DLD1 (cell line): Measurements from ENCODE around the gene MOV10.

Source experiments
- in situ Hi-C: cut with HindIII; loops from 2 replicates; pipeline ENCODE4 v1.10.0; 2017; ENCODE audit warnings: low sequenced_read_pairs

MOV10 gene

GRCh38 chr1:112698366-112699310 is 24.2 kb downstream of the MOV10 start:
- in situ Hi-C loops = no loop called here

- in situ Hi-C loops = no loop called here
These were observed 25.1 kb downstream of the MOV10 start for GRCh38 chr1:112699425-112700144.

- in situ Hi-C loops = no loop called here
These were observed 26.1 kb downstream of the MOV10 start for GRCh38 chr1:112700290-112701226.

GRCh38 chr1:112701227-112702066 is 27.0 kb downstream of the MOV10 start:
- in situ Hi-C loops = no loop called here

GRCh38 chr1:112702067-112702395 is 27.6 kb downstream of the MOV10 start:
- in situ Hi-C loops = no loop called here

- in situ Hi-C loops = no loop called here
These were observed 28.2 kb downstream of the MOV10 start for GRCh38 chr1:112702420-112703261.

- in situ Hi-C loops = no loop called here
These were observed 29.2 kb downstream of the MOV10 start for GRCh38 chr1:112703706-112704105.

- in situ Hi-C loops = no loop called here
These were observed 30.0 kb downstream of the MOV10 start for GRCh38 chr1:112704391-112704933.

- in situ Hi-C loops = no loop called here
These were observed 30.6 kb downstream of the MOV10 start for GRCh38 chr1:112704934-112705627.

- in situ Hi-C loops = no loop called here
These were observed 32.2 kb downstream of the MOV10 start, which contains the start of gene RHOC for GRCh38 chr1:112706505-112707220. TSS of gene RHOC (minus strand) at chr1:112707127. CDS start at chr1:112703799, 3,328 bp downstream.

GRCh38 chr1:112707221-112708001 is 33.0 kb downstream of the MOV10 start:
- in situ Hi-C loops = no loop called here

- in situ Hi-C loops = no loop called here
These were observed 33.6 kb downstream of the MOV10 start for GRCh38 chr1:112708002-112708448.

GRCh38 chr1:112708489-112708888 is 34.0 kb downstream of the MOV10 start:
- in situ Hi-C loops = no loop called here

GRCh38 chr1:112710159-112710558 is 35.7 kb downstream of the MOV10 start:
- in situ Hi-C loops = loop anchor here (10.0 kb wide), 1 partner anchor 165 kb away; no protein-coding TSS in a partner anchor

GRCh38 chr1:112710586-112710985 is 36.1 kb downstream of the MOV10 start:
- in situ Hi-C loops = loop anchor here (10.0 kb wide), 1 partner anchor 164 kb away; no protein-coding TSS in a partner anchor

- in situ Hi-C loops = loop anchor here (10.0 kb wide), 1 partner anchor 164 kb away; no protein-coding TSS in a partner anchor
These were observed 36.6 kb downstream of the MOV10 start for GRCh38 chr1:112711041-112711440.
